NCI-H2107 treated with DMSO at 0.1 percent for 48 hours (cell line): Measurements from ENCODE around the gene CHRDL2.

Source experiments
- DNase-seq: peaks from one replicate; lab custom pipeline; 2025; ENCODE audit not compliant: unreplicated experiment; lab: John Stamatoyannopoulos, UW

CHRDL2 gene

GRCh38 chr11:74748211-74749126 is 17.2 kb upstream of the CHRDL2 start, which contains the start of gene RNF169:
Gene RNF169, plus strand, starts transcription at chr11:74748849. Its CDS starts 32 bp downstream, at chr11:74748881.
- peak; percentile 91 for DNase-seq

GRCh38 chr11:74746868-74747267 is 15.6 kb upstream of the CHRDL2 start:
- no peak for DNase-seq

- no peak for DNase-seq
Measured at GRCh38 chr11:74744277-74744676, 13.1 kb upstream of the CHRDL2 start.

- no peak for DNase-seq
Measured at GRCh38 chr11:74743640-74744039, 12.4 kb upstream of the CHRDL2 start.

- DNase-seq = no peak
Measured at GRCh38 chr11:74742070-74742469, 10.8 kb upstream of the CHRDL2 start.

GRCh38 chr11:74739546-74740270 is 8.5 kb upstream of the CHRDL2 start:
- no peak for DNase-seq

- no peak for DNase-seq
Measured at GRCh38 chr11:74736031-74736430, 4.8 kb upstream of the CHRDL2 start.

GRCh38 chr11:74735365-74735928 is 4.2 kb upstream of the CHRDL2 start:
- no peak for DNase-seq

- no peak for DNase-seq
Measured at GRCh38 chr11:74734559-74734925, 3.3 kb upstream of the CHRDL2 start.

GRCh38 chr11:74730571-74731260 is 510 bp downstream of the CHRDL2 start:
- no peak for DNase-seq

- DNase-seq = no peak
Measured at GRCh38 chr11:74729397-74729796, 1.8 kb downstream of the CHRDL2 start.

GRCh38 chr11:74726547-74727182 is 4.6 kb downstream of the CHRDL2 start:
- DNase-seq = peak; percentile 38

- no peak for DNase-seq
Measured at GRCh38 chr11:74725701-74726100, 5.5 kb downstream of the CHRDL2 start.

GRCh38 chr11:74723511-74723910 is 7.7 kb downstream of the CHRDL2 start:
- no peak for DNase-seq

- DNase-seq = no peak
Measured at GRCh38 chr11:74721479-74721835, 9.8 kb downstream of the CHRDL2 start.

- no peak for DNase-seq
Measured at GRCh38 chr11:74720596-74721478, 10.4 kb downstream of the CHRDL2 start.

- no peak for DNase-seq
Measured at GRCh38 chr11:74719011-74719410, 12.2 kb downstream of the CHRDL2 start.

- DNase-seq = no peak
Measured at GRCh38 chr11:74717221-74717969, 13.8 kb downstream of the CHRDL2 start.

- DNase-seq = no peak
Measured at GRCh38 chr11:74714904-74715303, 16.3 kb downstream of the CHRDL2 start.
